ENCODE data around the gene CADM1. TPM values are rescaled to one million over a fixed set of nuclear protein-coding genes. Genes with fewer than 3 reads are reported as not detected.

Gene CADM1
- total and polyA plus RNA-seq, 9 donors = 6.6 to 61.2 (median 17.2) TPM

- Histone ChIP-seq H3K27me3 (no peaks in the 10 kb centered on the region), H3K36me3 (no peaks in the 10 kb centered on the region), H3K9me3 (no peaks in the 10 kb centered on the region), H3K4me1 (ENCODE audit: insufficient read depth) (no peaks in the 10 kb centered on the region), H3K27ac (no peak overlapping the region), H3K4me3 (no peak overlapping the region)
- DNase-seq = no peak
- intact Hi-C loops (cut with DNase I) = no loop called here
- TF ChIP-seq CTCF (IDR thresholded peaks at IDR 0.05) (no peak), POLR2A (IDR thresholded peaks at IDR 0.05) (no peak), EP300 (IDR thresholded peaks at IDR 0.05) (no peak)
- 91 to 96% (median 93%) methylated on average over 4 of the region's 4 CpGs for WGBS, 3 donors
Measured at GRCh38 chr11:115365907-115366306, 138.3 kb downstream of the CADM1 start.

GRCh38 chr11:115364896-115365295 is 139.3 kb downstream of the CADM1 start:
- H3K4me3 ChIP-seq = no peak overlapping the region
- no peaks in the 10 kb centered on the region for H3K4me1 ChIP-seq (ENCODE audit: insufficient read depth)
- intact Hi-C loops (cut with DNase I) = no loop called here
- DNase-seq = no peak
- 90 to 92% (median 91%) methylated on average over 3 of the region's 3 CpGs for WGBS, 3 donors
- H3K27ac ChIP-seq = no peak overlapping the region
- H3K36me3 ChIP-seq = no peaks in the 10 kb centered on the region
- no peak for TF ChIP-seq EP300 (IDR thresholded peaks at IDR 0.05)
- TF ChIP-seq CTCF (IDR thresholded peaks at IDR 0.05) = no peak
- no peak for TF ChIP-seq POLR2A (IDR thresholded peaks at IDR 0.05)
- H3K27me3 ChIP-seq = no peaks in the 10 kb centered on the region
- H3K9me3 ChIP-seq = no peaks in the 10 kb centered on the region

- H3K36me3 ChIP-seq = no peaks in the 10 kb centered on the region
- DNase-seq = no peak
- no peaks in the 10 kb centered on the region for H3K4me1 ChIP-seq (ENCODE audit: insufficient read depth)
- no peaks in the 10 kb centered on the region for H3K27me3 ChIP-seq
- no peaks in the 10 kb centered on the region for H3K9me3 ChIP-seq
- TF ChIP-seq POLR2A (IDR thresholded peaks at IDR 0.05) (no peak), EP300 (IDR thresholded peaks at IDR 0.05) (no peak), CTCF (IDR thresholded peaks at IDR 0.05) (no peak)
- intact Hi-C loops (cut with DNase I) = no loop called here
- H3K27ac ChIP-seq = no peak overlapping the region
- H3K4me3 ChIP-seq = no peak overlapping the region
- 97 to 98% (median 98%) methylated on average over 3 of the region's 3 CpGs for WGBS, 3 donors
Measured at GRCh38 chr11:115363921-115364320, 140.3 kb downstream of the CADM1 start.

GRCh38 chr11:115363426-115363825 is 140.8 kb downstream of the CADM1 start:
- Histone ChIP-seq H3K36me3 (no peaks in the 10 kb centered on the region), H3K27ac (no peak overlapping the region), H3K9me3 (no peaks in the 10 kb centered on the region), H3K4me3 (no peak overlapping the region), H3K4me1 (ENCODE audit: insufficient read depth) (no peaks in the 10 kb centered on the region), H3K27me3 (no peaks in the 10 kb centered on the region)
- intact Hi-C loops (cut with DNase I) = no loop called here
- TF ChIP-seq EP300 (IDR thresholded peaks at IDR 0.05) (no peak), CTCF (IDR thresholded peaks at IDR 0.05) (no peak), POLR2A (IDR thresholded peaks at IDR 0.05) (no peak)
- 83 to 88% (median 87%) methylated on average over 2 of the region's 2 CpGs for WGBS, 3 donors
- no peak for DNase-seq

GRCh38 chr11:115362997-115363396 is 141.2 kb downstream of the CADM1 start:
- Histone ChIP-seq H3K27me3 (no peaks in the 10 kb centered on the region), H3K9me3 (no peaks in the 10 kb centered on the region), H3K4me1 (ENCODE audit: insufficient read depth) (no peaks in the 10 kb centered on the region), H3K27ac (no peak overlapping the region), H3K36me3 (no peaks in the 10 kb centered on the region), H3K4me3 (no peak overlapping the region)
- no peak for DNase-seq
- WGBS, 3 donors = 89 to 92% (median 90%) methylated on average over 6 of the region's 6 CpGs
- no peak for TF ChIP-seq POLR2A (IDR thresholded peaks at IDR 0.05)
- no peak for TF ChIP-seq CTCF (IDR thresholded peaks at IDR 0.05)
- no peak for TF ChIP-seq EP300 (IDR thresholded peaks at IDR 0.05)
- intact Hi-C loops (cut with DNase I) = no loop called here
